ENCODE data around the gene FBXW5.

GRCh38 chr9:136968333-136969127 is 24.0 kb upstream of the FBXW5 start:
- no peak for TF ChIP-seq EZH2phosphoT487 (IDR thresholded peaks at IDR 0.05; ENCODE audit: insufficient read depth, low read depth)
- TF ChIP-seq EZH2 (IDR thresholded peaks at IDR 0.05; ENCODE audit: insufficient read depth, poor library complexity, severe bottlenecking), result no peak

Data from GM23248 (cell line).